Activated CD4-positive, alpha-beta T cell treated with anti-CD3 and anti-CD28 coated beads for 1 hour (primary cell): ENCODE results near the gene RBPJL.

Experiments
- DNase-seq: peaks from one replicate; pipeline ENCODE4 v3.0.0-alpha.2; 2020

RBPJL gene

DNA sequence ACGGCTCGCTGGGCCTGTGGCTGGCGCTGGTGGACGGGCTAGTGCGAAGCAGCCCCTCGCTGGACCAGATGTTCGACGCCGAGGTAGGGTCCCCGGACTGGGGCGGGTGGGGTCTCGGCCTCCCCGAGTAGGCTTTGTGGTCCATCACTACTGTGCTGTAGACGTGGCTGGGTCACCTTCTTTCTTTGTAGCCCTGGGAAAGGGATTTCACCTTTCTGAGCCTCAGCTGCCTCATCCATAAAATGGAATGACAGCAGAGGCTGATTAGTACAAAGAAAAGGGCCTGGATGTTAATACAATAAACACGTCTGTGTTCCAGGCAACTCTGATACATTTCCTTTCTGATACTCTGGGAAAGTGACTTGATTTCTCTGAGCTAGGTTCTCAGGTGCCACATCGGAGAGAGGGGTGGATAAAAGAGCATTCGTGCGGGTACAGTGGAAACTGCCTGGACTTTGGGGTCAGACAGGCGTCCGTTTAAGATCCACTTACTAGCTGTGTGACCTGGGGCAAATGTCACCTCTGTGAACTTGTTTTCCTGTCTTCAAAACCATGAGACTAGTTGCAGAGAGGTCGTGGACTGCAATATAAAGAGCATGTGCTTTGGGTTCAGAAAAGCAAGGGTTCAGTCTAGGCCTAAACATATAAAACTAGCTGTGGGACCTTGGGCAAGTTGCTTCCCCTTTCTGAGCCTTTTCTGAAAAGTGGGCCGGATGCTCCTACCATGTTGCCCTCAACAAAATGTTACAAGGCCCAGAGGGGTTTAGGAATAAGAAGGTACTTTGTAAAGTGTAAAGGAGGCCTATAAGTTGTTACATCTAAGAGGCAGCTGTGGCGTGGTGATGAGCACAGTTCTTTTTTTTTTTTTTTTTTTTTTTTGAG lies 57.2 kb downstream of the RBPJL start:
- no peak for DNase-seq

- no peak for DNase-seq
These were observed 58.9 kb downstream of the RBPJL start for GRCh38 chr20:45365444-45365970.

GRCh38 chr20:45366192-45366591 lies 59.6 kb downstream of the RBPJL start:
- no peak for DNase-seq

DNA sequence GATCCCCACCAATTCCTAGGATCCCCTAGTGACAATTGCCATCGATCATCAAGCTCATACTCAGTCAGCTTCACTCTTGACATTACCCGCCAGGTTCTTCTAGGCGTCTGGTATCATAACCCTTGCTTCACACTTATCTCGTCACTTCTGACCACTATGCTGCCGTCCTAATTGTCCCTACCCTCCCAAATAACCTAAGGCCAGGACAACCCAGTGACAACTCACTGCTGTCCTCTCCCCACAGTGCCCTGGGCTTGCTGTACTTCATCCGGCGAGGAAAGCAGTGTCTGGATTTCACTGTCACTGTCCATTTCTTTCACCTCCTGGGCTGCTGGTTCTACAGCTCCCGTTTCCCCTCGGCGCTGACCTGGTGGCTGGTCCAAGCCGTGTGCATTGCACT lies 60.0 kb downstream of the RBPJL start:
- DNase-seq: no peak

DNA sequence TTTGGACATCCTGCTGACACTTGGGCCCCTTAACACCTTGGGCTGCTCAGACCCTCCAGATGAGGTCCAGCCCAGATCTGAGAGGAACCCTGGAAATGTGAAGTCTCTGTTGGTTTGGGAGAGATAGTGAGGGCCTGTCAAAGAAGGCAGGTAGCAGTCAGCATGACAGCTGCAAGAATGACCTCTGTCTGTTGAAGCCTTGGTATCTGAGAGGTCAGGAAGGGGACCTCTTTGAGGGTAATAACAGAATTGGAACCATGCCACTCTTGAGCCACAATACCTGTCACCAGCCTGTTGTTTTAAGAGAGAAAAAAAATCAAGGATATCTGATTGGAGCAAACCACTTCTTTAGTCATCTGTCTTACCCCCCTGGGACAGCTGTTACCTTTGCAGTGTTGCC lies 60.5 kb downstream of the RBPJL start:
- no peak for DNase-seq
